ENCODE data around the gene RUBCNL.

The RUBCNL gene

GRCh38 chr13:46339035-46339666, 47.9 kb downstream of the RUBCNL start:
- DNase-seq, result no peak

- no peak for DNase-seq
Observed at GRCh38 chr13:46337700-46338099, 49.4 kb downstream of the RUBCNL start.

- no peak for DNase-seq
Observed at GRCh38 chr13:46334035-46334822, 52.8 kb downstream of the RUBCNL start.

GRCh38 chr13:46332772-46333171, 54.3 kb downstream of the RUBCNL start:
- DNase-seq, result no peak

- no peak for DNase-seq
Observed at GRCh38 chr13:46329624-46330023, 57.4 kb downstream of the RUBCNL start.

GRCh38 chr13:46327246-46327645, 59.8 kb downstream of the RUBCNL start:
- DNase-seq, result no peak

GRCh38 chr13:46324976-46325375, 62.1 kb downstream of the RUBCNL start:
- DNase-seq, result no peak

- peak; percentile 79 for DNase-seq
Observed at GRCh38 chr13:46321494-46322225, 65.4 kb downstream of the RUBCNL start.

- no peak for DNase-seq
Observed at GRCh38 chr13:46320821-46321220, 66.2 kb downstream of the RUBCNL start.

GRCh38 chr13:46320406-46320805, 66.6 kb downstream of the RUBCNL start:
- DNase-seq, result no peak

- no peak for DNase-seq
Observed at GRCh38 chr13:46318986-46319385, 68.1 kb downstream of the RUBCNL start.

GRCh38 chr13:46317120-46317519, 69.9 kb downstream of the RUBCNL start:
- no peak for DNase-seq

- no peak for DNase-seq
Observed at GRCh38 chr13:46315491-46316075, 71.5 kb downstream of the RUBCNL start.

- DNase-seq, result no peak
Observed at GRCh38 chr13:46315036-46315435, 72.0 kb downstream of the RUBCNL start.

- DNase-seq, result no peak
Observed at GRCh38 chr13:46314587-46314986, 72.5 kb downstream of the RUBCNL start.

- no peak for DNase-seq
Observed at GRCh38 chr13:46313432-46314257, 73.4 kb downstream of the RUBCNL start.

GRCh38 chr13:46313024-46313423, 74.0 kb downstream of the RUBCNL start:
- DNase-seq, result no peak

GRCh38 chr13:46311217-46311616, 75.8 kb downstream of the RUBCNL start:
- DNase-seq, result no peak

- no peak for DNase-seq
Observed at GRCh38 chr13:46310066-46310465, 77.0 kb downstream of the RUBCNL start.

GRCh38 chr13:46307554-46307953, 79.5 kb downstream of the RUBCNL start:
- DNase-seq, result no peak

- DNase-seq, result no peak
Observed at GRCh38 chr13:46304546-46304945, 82.5 kb downstream of the RUBCNL start.

GRCh38 chr13:46303742-46304385, 83.2 kb downstream of the RUBCNL start:
- DNase-seq, result no peak

Data from activated CD8-positive, alpha-beta memory T cell treated with anti-CD3 and anti-CD28 coated beads, Interleukin-2, amount 50 U/mL, for 4 hours (primary cell).